ENCODE measurements around the gene PPP1R12C.

Gene PPP1R12C

DNA sequence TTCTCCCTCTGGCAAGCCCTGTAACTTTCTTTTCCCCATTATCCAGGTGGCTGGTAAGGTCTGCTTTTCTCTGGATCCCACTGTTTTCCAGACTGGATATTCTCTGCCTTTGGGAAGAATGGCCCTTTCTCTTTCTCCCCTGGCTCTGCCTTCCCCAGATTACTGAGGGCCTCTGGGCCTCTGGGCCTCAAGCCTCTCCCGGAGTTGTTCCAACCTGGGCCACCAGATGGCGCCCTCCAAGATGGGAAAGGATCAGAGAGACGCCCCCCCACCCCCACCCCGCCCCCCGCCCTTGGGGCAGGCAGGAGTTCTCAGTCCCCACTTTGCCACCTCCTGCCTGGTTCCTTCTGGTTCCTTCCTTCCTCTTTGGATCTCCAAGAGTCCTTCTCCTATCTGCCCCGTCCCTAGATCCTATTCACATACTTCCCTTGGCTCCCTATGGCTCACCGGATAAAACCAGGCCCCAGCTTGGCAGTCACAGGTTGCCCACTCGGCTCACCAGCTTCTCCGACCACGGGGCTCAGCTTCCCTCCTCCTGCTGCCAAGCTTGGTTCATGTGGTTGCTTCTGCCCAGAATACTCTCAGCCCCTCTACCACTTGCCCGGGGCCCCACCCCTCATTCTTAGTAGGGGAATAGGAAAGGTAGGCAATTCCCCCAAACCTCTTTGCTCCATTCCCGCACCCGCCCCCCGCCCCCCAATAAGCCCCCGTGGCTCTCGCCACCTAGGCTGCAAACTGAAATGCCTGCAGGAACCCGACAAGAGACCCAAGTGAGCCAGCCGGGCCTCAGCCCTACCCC, 28.7 kb downstream of the PPP1R12C start:
- no peak for FAIRE-seq

DNA sequence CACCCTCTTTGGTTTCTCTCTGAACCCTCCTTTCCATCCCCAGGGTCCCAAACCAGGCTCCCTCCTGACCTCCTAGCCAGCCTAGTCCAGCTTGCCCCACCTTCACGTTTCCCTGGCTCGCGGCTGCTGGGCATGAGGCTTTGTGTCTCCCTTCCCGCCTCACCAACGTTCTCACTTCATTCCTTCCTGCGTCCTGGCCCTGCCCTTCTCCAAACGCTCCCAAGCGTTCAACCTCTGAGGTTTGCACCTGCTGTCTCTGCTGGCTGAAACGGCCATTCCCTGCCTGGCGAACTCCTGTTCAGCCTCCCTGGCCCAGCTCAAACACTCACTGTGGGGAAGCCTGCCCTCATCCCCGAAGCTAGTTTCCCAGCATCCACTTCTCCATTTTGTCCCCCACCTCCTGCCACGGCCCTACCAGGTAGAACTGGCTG, 29.4 kb downstream of the PPP1R12C start:
- FAIRE-seq, result no peak

DNA sequence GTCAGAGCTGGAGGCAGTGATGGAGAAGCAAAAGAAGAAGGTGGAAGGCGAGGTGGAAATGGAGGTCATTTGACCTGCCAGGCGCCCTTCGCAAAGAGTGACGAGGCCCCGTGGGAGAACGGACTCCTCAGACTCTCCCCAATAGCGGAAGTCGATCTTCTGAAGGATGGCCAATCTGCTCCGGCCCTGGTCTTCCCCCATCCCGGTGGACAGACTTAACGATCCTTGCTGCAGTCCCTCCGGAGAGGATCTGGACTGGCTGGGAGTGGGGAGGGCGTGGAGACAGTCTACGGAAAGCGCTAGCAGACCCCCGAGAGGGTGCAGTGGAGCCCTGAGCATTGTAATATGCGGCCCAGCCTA, 29.9 kb downstream of the PPP1R12C start:
- no peak for FAIRE-seq

DNA sequence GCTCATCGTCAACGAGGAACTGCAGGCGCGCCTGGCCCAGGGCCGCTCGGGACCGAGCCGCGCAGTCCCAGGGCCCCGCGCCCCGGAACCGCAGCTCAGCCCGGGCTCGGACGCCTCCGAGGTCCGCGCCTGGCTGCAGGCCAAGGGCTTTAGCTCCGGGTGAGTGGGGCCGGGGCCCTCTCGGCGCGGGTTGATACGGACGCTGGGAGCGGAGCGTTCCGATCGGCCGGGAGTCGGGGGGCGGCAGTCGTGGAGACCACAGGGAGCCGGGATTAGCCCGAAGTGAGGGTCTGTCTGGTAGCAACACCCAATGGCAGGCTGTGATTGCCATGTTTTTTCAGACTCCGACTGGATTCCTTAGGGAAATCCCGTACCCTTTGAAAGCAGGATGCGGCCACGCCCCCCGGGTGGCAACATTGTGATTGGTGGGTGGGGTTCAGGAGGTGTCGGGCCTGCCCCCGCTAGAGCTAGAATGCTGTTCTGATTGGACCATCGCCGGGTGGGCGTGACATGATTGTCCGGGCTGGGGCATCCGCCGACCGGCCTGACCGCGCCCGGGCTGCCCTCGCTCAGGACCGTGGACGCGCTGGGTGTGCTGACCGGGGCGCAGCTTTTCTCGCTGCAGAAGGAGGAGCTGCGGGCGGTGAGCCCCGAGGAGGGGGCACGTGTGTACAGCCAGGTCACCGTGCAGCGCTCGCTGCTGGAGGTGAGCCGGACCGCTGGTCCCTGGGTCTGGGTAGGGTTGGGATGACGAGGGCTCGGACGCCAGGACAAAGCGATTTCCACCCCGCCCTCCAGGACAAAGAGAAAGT, 30.5 kb downstream of the PPP1R12C start:
- FAIRE-seq, result no peak

DNA sequence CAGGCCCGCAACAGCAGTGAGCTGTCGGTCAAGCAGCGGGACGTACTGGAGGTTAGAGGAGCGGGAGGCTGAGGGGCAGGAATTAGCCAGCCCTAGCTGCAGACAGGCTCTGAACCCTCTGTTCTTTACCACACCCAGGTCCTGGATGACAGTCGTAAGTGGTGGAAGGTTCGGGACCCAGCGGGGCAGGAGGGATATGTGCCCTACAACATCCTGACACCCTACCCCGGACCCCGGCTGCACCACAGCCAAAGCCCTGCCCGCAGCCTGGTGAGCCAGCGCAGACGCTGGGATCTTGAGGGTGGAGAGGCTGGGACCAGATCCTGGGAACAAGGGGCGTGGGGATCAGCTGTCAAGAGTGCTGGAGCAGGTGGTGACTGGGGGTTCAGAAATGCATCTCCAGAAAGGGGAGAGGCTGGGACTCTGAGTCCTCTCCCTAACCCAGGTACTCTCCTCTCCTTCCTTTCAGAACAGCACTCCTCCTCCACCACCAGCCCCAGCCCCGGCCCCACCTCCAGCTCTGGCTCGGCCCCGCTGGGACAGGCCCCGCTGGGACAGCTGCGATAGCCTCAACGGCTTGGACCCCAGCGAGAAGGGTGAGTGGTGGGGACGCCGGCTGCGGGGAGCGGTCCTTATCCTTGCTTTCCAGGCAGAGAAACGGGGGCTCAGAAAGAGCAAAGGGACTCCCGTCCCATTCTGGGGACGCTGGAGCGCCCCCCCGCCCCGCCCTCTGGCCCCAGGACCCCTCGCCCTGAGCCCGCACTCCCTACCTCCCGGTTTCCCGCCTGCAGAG, 31.3 kb downstream of the PPP1R12C start:
- no peak for FAIRE-seq

DNA sequence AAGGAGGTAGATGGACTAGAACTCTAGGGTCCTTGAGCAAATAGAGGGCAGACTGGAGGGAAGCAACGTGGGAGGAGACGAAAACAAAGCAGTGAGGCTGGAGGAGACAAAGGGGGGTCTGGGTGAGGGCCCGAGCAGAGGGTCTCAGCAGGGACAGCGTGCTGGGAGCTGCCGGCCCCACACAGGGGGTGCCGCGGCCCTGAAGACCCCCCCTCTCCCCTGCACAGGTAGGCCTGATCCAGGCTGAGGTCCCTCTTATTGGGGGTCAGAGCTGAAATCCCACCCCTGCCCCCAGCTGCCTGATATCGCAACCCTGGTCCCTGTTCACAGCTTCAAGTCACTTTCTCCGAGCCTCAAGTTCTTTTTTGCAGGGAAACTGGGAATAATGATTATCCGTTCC, 33.0 kb downstream of the PPP1R12C start:
- no peak for FAIRE-seq

DNA sequence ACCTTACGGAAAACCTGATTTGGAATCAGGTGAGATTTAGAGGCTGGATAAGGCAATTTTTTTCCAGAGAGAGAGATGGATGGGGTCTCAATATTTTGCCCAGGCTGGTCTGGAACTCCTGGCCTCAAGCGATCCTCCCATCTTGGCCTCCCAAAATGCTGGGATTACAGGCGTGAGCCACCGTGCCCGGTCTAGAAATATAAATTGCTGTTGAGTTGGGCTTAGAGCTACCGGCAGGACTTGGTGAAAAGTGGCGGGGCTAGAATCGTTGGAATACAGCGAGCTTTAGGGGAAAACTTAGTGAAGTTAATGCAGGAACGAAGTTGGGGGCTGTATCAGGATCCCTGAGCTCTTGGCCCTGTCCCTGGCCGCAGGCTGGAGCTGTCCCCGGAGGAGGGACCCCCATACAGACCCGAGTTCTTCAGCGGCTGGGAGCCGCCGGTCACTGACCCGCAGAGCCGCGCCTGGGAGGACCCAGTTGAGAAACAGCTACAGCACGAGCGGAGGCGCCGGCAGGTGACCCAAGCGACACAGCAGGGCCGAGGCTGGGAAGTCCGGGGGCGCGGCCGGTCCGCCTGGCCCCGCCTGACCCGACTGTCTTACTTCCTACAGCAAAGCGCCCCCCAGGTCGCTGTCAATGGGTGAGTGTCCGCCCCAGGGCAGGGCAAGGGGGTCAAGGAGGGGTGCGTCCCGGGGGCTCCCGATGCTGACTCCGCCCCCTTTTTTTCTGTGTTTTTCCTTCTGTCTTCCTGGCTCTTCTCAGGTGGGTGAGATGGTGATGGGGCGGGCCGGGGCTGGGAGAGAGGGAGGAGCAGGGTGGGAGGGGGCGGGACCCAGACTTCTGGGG, 34.2 kb downstream of the PPP1R12C start:
- no peak for FAIRE-seq

DNA sequence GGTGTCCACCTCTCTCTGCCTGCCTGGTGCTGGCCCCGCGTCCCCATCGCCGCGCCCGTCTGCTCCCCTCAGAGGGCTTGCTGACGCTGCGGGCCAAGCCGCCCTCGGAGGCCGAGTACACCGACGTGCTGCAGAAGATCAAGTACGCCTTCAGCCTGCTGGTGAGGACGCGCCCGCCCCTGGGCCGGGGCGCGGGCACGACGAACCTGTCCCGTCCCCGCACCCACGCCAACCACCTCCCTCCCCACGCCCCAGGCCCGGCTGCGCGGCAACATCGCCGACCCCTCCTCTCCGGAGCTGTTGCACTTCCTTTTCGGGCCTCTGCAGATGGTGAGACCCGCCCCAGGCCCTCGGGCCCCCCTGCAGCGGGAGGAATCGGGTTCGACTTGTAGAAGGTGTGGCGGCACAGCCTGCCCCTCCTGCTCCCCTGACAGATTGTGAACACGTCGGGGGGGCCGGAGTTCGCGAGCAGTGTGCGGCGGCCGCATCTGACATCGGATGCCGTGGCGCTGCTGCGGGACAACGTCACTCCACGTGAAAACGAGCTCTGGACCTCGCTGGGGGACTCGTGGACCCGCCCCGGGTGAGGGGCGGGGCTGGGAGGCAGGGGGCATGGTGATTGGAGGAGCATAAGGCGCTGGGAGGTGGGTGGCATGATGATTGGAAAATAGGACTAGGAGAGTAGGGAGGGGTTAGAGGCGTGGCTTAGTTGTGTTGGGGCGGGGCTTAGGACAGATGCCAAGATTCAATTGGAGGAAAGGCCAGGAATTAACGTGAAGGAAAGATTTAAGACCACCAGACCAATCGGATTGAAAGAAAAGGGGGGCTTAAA, 35.2 kb downstream of the PPP1R12C start:
- no peak for FAIRE-seq

DNA sequence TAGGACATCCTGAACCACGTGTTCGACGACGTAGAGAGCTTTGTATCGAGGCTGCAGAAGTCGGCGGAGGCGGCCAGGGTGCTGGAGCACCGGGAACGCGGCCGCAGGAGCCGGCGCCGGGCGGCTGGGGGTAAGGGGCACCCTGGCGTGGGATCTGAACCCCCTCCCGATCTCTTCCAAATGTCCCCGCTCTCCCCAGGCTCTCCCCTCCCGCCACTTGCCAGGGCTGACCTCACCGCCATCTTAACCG, 35.7 kb downstream of the PPP1R12C start:
- FAIRE-seq, result no peak

DNA sequence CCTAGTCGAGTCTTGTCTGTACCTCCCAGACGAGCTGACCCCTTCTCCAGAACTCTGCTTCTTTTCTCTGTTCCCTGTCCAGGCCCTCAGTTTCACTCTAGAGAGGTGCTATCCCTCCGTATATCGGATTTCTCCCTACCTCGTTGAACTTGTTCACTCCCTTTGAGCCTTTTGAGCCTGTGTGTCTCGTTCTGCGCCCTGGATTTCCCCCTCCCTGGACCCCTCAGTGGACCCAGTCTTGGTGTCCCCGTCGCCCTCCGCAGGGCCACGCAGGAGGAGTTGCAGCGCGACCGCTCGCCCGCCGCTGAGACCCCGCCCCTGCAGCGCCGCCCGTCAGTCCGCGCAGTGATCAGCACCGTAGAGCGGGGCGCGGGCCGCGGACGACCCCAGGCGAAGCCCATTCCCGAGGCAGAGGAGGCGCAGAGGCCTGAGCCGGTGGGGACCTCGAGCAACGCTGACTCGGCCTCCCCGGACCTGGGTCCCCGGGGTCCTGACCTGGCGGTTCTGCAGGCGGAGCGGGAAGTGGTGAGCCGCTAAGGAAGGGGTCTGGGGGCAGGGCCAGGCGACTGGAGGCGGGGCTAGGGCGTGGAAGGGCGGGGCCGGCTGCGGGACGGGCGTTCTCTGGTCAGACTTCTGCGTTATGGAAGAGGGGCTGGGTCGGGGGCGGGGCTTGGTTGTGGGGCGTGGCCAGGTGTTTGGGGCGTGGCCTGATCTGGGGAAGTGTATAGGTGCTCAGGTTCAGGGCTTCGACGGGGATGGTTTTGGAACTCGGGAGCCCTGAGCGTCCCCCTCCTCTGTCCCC, 36.3 kb downstream of the PPP1R12C start:
- FAIRE-seq, result no peak

DNA sequence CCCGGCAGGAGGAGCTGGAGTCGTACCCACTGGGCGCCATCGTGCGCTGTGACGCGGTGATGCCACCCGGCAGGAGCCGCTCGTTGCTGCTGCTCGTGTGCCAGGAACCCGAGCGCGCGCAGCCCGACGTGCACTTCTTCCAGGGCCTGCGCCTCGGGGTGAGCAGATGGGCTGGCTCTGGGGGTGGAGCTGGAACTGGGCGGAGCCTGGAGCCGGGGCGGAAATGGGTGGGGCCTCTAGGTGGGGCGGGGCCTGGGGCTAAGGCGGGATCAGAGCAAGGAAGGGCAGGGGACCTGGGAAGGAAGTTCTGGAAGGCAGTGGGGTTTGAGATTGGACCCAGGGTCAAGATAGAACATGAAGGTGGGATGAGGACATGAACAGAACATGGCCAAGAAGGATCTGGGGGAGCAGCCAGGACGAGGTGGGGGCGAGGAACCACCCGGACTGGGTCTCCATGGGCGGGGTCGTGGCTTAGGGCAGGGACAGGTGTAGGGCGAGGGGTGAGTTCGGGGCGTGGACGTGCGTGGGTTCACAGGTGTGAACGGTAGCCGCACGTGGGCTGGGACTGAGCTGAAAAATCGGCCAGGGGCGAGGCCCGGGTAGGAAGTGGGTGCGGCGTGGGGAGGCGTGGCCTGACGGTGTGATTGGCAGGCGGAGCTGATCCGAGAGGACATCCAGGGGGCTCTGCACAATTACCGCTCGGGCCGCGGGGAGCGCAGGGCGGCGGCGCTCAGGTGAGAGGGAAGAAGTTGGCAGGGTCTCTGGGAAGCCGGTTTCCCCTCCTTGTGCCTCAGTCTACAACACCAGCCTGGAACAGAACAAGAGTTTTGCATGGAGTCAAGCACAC, 37.1 kb downstream of the PPP1R12C start:
- no peak for FAIRE-seq

DNA sequence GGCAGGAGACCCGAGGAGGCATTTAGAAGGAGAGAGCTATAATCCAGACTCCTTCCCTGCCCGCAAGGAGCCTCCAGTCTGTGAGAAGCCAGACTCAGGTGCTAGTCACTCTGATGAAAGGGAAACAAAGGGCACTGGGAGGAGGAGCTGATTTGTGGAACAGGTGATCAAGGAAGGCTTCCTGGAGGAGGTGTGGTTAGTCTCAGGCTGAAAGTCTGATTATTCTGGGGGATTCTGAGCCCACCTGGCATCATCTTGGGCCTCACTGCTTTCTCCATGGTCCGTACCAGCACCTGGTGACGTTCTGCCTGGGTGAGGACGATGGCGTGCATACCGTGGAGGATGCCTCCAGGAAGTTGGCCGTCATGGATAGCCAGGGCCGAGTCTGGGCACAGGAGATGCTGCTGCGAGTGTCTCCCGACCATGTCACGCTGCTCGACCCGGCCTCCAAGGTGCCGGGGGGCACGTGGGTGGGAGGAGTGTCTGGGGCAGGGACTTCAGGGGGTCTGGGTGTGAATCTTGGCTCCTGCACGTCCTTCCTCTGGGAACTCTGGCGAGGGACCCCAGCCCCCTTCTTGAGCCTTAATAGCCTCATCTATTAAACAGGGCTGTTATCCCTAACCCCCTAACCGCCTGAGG, 37.9 kb downstream of the PPP1R12C start:
- FAIRE-seq, result no peak

DNA sequence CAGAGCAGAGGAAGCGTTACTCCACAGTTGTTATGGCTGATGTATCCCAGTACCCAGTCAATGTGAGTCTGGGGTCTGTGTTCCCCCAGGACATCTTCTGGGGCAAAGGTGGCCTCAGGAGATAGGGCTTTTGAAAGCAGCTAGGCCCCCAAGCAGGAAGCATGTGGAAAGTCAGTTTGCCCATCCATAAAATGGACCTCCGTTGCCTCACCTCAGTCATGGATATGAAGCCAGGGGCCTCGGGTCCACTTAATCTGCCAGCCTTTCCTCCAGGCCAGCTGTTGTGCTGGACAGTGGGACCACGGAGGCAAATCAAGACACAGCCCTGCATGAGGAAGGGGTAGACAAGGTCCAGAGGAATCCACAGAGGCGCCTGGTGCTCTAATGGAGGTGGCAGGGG, 38.4 kb downstream of the PPP1R12C start:
- FAIRE-seq, result no peak

DNA sequence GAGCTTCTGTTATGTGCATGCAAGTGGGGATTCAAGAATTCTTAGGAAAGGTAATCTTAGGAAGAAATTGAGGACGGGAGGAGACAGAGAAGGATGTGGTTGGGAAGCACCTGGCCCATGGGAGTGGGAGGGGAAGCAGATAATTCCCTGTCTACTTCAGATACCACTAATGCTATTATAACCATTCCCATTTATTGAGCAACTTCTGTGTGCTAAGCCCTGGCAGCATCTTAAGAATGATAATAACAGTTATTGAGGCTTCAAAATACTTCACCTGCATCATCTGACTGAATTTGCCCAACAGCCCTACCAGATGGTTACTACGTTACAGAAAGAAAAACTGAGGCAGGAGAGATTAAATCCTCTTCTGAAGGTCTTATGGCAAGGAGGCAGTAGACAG, 40.3 kb downstream of the PPP1R12C start:
- no peak for FAIRE-seq

DNA sequence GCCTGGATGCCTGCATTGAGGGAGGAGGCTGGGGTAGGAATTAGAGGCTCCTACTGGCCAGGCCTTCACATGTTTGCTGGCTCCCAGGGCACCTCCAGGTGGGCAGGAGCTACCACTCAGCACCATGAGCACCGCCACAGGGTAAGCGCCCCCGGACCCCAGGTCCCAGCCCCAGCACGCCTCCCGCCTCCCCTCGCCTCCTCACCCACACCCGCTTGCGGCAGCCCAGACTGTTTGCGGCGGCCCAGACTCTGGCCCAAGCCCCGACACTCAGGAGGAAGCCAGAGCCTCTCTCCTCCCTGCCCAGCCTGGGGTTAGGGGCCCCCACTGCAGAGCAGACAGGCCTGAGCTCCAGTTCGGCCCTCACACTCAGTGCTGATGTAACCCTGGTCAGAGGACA, 41.1 kb downstream of the PPP1R12C start:
- FAIRE-seq, result no peak

DNA sequence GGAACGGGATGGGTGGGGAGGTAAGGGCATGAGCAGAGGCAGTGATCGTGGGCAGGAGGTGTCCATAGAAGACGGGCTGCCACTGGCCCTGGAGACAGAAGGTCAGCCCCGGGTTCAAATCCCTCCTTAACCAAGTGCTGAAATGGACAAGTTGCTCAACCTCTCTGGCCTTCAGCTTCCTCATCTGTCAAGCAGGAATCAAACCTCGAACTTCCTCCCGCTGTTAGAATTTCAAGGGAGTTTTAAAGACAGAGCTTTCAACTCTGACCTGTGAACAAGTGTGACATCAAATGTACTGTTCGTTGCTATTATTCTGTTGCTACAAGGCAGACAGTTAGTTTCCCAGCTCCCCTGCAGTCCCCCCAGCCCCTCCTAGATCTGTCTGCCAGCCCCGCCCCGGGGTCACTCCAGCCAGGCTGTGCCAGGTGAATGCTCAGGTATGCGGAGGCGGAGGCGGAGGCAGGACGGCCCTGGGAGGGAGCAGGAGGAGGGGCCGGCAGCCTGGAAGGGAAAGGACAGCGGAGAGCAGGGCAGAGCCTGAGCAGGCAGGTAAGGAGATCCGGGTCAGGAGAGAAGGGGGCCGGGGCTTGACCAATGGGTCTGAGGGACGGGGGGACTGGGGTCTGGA, 42.0 kb downstream of the PPP1R12C start, which contains the start of gene EPS8L1:
Gene EPS8L1 (plus strand): TSS at position 499 of the 628 bp plus-strand sequence. CDS start 576 bp downstream, outside the sequence.
- no peak for FAIRE-seq

DNA sequence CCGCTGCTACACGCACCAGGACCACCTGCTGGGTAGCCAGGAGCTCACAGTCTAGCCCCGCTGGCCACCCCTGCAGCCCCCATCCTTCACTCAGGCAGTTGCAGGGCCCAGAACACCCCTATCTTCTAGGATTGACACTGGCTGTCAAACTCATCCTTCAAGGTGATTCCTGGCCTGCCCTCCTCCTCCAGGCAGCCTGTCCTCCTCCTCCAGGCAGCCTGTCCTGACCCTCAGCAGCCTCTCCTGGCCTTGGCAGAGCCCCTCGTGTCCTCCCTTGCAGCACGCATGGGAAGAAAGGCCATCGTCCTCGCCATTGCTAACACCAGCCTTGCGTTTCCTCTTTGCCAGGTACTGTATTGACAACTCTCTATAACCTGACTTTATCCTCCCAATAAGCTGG, 45.5 kb downstream of the PPP1R12C start:
- no peak for FAIRE-seq

DNA sequence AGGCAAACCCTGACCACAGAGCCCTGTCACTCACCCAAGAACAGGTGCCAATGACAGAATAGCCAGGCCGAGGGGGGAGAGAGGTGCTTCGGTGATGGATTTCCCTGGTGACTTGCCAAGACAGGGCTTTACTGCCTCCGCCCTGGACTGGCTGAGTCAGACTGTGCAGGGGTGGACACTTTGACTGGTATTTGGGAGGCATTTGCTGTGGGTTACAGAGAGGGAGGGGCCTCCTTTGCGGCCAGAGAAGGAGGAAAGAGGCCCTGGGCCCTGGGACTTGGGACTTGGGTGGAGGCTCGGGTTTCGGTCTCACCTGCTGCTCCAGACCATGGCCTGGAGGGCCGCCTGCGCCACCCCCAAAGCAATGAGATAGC, 46.3 kb downstream of the PPP1R12C start:
- FAIRE-seq, result no peak
